ENCODE data around the gene GSAP.
"Not testable (repeated sequence)": the region's sequence is repeated elsewhere in the genome, so short reads cannot be mapped to it uniquely, and the experiment has no call there.

The GSAP gene

DNA sequence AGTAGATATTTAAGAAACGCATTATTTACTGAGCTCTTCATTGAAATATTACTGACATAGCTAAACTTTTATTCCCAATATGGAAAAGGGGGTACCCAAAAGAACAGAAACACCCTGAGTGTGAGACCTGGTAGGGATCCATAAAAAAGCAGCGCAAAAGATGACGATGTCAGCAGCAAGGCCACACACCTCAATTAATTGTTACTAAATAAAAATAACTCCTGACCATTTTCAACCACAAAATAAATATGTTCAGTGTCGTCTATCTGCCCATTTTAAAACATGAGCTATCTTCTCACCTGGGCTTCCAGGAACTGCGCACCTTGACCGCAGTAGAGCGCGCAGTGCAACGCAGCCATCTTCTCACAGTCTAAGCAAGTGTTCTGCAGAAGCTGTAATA lies 61.2 kb downstream of the GSAP start:
- DNase-seq (ENCODE audit: low spot score), result no peak

DNA sequence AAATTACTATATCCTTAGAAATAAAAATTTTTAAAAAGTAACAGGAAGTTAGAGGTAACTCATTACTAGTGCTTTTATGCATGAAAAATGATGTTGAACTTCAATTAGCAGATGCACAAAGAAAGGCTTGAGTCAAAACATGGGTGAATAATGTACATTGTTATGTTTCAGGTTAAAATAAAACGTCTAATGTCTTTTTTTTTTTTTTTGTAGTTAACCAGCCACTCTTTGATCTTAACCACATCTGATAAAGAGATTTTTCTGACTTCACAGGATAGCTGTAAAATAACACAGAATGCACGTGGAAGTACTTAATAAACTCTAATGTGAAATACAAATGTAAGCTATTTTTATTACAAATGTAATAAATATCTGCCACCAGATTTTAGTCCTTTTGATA lies 61.7 kb downstream of the GSAP start:
- no peak for DNase-seq (ENCODE audit: low spot score)

DNA sequence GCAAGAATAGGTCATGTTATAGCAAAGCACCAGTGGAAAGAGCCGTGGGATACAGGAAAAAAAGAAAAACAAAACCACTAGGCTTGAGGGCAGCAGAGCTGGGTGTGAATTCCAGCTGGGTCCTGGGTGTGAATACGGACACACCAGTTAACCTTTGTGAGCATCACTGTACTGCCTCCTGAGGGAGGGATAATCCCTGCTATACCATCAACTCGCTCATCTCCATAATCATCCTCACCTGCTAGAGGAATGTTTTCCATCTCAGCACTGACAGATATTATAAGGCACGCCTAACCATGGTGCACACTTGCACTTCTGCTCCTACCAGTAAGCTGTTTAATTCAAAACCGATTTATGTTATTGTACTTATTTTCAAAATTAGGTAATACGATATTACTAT lies 62.2 kb downstream of the GSAP start:
- DNase-seq (ENCODE audit: low spot score), result no peak

DNA sequence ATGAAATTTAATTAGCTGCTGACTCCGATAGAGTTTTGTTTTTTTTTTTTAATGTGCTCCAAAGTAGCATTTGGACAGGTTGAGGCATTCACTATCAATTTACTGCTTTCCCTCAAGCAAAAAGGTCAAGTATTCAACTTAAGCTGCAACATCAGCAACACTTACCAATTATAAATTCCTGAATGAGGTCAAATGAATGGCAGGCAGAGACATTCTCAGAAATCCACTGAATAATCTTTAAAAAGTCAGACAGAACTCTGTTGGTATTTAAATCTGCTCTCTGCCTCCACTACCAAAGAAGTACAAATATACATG lies 62.8 kb downstream of the GSAP start:
- no peak for DNase-seq (ENCODE audit: low spot score)

DNA sequence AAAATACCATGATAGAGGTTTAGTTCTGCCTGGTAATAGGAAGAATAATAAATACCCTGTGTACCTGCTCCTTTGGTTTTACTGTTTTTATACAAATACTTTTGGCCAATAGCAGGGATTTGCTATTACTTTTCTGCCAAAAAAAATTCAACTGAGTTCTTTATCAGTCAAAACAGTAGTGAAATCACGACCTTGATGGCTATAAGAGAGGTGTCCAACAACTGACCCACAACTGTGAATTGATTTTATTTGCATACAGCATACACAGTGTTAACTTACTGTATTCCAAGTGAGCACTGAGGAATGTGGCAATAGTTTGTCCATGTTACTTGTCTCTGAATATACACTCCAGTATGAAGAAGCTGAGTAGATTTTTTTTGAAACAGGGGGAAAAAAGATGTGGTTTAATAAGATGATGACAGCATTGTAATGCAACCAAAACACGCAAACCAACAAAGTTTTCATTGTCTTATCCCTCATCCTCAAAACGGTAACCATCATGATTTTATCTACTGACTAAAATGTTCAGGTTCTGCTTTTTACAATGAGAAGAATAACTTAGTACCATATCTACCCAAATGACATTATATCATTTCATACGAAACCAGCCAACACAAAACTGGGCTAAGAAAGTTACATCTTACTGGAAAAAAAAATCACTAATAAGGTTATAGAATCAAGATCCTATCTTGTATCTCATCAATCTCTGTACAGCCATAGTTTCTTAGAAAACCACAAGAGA lies 63.3 kb downstream of the GSAP start:
- no peak for DNase-seq (ENCODE audit: low spot score)

DNA sequence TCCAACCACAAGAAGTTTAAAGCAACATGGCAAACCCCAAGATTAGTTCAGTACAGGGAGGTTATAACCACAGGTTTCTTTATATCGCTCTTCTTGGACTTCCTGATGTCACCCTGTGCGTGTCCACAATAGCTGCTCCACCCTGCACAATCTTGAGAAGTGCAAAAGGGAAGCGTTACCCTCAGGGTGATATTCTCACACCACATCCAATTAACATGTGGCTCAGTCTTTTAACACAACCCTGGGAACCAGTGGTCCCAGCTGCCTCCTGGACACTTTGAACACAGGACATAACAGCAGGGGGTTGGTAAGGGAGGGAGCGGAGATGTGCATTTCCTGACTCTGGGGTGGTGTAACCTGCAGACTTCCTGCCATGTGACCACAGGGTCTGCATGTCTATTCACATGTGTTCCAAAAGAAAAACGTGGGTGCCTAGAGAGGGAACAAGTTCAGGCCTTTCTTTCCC lies 64.6 kb downstream of the GSAP start:
- no peak for DNase-seq (ENCODE audit: low spot score)

DNA sequence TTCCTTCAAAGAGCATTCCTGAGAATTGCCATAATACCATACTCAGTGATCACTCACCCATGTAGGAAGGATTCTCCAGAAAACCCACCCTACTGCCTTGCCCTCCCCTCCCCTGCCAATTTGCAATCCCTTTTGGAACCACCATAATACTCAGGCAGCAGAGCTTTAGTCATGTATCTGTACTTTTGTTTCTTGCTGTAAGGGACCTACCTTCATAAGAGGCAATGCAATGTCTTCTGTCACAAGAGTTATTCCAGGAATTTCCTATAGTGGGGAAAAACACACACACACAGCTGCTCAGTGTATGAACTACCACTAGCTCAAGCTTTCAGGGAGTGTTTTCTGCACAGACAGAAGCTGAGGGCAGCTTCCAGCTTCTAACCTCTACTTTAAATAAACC lies 67.0 kb downstream of the GSAP start:
- DNase-seq (ENCODE audit: low spot score), result peak; percentile 59

DNA sequence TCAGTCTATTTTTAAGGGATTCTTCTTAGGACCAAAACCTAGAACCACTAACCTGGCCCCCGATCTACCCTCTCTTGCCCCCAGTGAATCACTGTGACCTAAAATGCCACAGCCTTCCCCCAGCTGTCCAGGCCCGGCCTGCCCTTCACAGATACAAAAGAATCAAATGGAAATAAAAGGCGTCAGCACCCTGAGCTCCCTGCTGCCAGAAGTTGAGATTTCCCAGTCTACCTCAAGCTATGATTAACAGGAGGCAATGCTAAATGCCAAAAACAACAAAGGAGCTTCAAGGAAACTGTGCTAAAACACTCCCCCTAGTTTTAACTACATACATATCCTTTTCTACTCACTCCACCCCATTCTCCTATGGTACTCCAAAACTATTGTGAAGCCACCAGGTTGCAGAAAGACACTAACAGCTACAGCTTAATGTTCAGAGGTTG lies 67.8 kb downstream of the GSAP start:
- peak; percentile 85 for DNase-seq (ENCODE audit: low spot score)

DNA sequence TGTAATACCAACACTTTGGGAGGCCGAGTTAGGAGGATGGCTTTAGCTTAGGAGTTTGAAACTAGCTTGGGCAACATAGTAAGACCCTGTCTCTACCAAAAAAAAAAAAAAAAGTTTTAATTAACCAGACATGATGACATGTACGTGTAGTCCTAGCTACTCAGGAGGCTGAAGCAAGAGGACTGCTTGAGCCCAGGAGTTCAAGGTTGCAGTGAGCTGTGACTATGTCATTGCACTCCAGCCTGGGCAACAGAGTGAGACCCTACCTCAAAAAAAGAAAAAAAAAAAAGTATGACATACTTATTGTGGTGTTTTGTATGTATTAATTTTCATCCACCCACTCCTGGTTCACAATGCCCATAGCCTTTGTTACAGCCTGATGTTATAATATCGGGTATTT lies 69.7 kb downstream of the GSAP start:
- no peak for DNase-seq (ENCODE audit: low spot score)

DNA sequence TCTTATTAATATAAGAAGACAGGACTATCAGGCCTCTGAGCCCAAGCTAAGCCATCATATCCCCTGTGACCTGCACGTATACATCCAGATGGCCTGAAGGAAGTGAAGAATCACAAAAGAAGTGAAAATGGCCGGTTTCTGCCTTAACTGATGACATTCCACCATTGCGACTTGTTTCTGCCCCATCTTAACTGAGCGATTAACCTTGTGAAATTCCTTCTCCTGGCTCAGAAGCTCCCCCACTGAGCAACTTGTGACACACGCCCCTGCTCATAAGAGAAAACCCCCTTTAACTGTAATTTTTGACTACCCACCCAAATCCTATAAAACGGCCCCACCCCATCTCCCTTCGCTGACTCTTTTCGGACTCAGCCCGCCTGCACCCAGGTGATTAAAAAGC lies 70.7 kb downstream of the GSAP start:
- DNase-seq (ENCODE audit: low spot score), result not testable (repeated sequence)

DNA sequence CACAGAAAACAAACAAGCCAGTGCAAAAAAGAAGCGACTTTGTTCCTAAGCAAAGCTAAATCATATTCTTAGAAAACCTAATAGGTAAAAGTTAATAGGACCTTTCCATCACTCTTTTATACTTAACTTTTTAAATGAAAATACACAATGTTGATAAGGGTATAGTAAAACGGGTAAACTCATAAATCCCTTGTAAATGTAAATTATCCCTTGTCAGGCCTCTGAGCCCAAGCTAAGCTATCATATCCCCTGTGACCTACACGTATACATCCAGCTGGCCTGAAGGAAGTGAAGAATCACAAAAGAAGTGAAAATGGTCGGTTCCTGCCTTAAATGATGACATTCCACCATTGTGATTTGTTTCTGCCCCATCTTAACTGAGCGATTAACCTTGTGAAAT lies 76.4 kb downstream of the GSAP start:
- DNase-seq (ENCODE audit: low spot score), result no peak

DNA sequence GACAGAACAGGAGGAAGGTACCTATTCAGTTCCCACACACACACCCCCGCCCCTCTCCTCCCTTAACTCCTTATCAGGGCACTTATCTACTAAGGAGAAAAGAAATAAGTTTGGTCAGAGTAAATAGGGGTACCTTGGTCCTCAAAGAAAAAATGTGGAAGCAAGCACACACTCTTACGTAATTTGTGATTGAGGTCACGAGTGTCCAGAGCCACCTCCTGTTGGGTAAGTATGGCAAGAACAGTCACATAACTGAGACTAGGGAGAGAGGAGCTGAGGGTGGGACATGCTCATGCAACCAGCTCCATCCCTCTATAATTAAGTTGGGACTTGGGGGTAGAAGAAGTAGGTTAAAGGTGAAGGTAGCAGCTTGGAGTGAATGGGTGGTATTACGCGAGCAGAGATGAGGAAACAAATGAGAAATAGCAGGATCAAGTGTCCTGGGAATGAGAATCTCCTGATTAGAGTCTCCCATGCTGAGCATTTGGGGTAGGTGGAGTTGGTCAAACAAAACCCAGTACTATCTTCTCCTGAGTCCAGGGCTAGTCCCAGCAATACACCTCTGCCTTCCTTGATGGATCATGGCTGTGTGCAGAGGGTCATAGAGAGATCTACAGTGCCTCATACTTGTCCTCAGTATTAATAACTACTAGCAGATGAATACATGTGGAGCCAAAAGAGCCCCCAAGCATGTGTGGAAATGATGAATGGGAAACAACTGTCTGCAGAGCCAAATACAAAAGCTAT lies 77.1 kb downstream of the GSAP start:
- DNase-seq (ENCODE audit: low spot score), result no peak

DNA sequence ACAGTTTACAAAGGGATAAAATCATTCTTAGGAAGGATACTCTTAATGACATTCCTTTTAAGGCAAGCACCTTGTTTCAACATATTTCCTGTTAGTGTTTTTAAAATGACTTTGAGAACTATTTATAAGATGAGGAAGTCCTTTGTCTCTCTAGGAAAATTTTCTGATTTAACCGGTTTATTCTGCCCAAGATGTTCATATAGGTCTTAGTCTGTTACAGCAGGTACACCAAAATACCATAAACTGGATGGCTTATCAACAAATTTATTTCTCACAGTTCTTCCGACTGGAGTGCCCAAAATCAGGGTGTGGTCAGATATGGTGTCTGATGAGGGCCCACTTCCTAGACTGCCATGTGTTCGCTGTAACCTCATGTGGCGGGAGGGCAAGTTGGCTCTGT lies 77.9 kb downstream of the GSAP start:
- no peak for DNase-seq (ENCODE audit: low spot score)

DNA sequence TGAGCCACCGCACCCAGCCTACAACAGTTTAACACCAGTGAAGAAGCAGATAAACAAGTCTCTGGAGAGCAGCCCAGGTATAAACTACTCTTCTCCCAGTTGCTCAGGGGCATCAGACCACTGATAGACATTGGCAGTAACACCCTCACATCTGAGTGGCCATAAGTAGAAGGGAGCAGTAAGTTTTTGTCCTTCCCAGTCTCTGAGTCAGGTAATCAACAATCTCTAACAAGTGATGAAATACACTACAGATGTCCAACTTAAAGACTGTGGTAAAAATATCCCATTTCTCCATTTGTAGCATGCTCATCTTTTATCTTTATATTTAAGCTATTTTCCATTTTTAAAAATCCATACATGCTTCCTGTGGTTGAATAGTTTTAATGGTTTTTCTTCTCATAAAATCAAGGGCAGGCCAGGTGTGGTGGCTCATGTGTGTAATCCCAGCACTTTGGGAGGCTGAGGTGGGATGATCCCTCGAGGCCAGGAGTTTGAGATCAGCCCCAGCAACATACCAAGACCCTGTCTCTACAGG lies 78.6 kb downstream of the GSAP start:
- no peak for DNase-seq (ENCODE audit: low spot score)

DNA sequence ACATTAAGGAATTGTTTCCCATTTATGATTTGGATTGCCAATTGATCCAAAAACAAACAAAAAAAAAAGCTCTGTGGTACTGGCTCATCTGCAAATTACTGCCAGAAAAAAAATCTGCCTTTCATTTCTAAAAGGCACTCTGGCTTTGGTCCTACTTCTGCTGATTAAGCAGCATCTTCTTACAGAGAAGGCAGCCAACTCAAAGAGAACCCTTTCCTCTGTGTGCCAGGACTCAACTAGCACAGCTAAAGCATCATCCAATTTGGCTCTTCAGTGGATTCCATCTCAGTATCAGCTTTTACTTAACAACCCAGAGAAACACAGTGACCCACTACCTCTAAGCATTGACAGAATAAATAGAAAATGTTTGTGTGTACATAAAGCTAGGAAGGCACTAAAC lies 80.6 kb downstream of the GSAP start:
- no peak for DNase-seq (ENCODE audit: low spot score)

DNA sequence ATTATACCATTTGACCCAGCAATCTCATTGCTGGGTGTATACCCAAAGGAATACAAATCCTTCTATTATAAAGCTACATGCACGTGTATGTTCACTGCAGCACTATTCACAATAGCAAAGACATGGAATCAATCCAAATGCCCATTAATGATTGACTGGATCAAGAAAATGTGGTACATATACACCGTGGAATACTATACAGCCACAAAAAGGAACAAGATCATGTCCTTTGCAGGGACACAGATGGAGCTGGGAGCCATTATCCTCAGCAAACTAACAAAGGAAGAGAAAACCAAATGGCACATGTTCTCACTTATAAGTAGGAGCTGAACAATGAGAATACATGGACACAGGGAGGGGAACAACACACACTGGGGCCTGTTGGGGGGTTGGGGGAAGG lies 82.1 kb downstream of the GSAP start:
- not testable (repeated sequence) for DNase-seq (ENCODE audit: low spot score)

DNA sequence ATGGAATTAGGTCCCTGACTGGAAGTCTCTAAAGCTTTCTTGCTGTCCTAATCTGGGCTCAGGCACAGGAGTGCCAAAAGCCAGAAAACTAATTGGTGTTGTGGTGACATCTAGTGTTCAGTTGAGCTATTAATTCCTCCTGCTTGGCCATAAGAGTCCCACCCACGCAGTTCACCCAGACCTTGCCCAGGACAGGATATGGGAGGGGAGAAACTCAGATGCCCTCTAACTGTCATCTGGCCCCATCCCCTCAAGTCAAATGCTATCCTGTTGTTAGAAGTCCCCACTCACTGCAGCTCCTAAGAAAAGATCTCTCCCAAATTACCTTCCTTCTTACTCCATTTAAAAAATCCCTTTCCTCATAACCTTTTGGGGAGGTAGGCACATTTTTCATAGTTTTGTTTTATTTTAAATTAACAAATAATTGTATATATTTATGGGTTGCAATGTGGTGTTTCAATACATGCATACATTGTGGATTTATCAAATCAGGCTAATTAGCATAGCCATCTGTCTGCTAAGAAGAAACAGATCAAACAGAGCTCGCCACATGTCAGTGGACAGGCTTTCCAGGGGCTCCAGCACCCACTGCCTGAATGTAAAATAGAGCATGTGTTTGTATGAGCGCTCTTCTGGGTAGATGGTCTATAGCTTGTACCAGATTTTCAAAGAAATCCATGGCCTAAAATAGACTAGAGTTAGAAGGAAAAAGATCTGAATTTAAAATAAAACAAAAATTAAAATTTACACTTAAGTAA lies 84.0 kb downstream of the GSAP start:
- DNase-seq (ENCODE audit: low spot score), result peak; percentile 86

DNA sequence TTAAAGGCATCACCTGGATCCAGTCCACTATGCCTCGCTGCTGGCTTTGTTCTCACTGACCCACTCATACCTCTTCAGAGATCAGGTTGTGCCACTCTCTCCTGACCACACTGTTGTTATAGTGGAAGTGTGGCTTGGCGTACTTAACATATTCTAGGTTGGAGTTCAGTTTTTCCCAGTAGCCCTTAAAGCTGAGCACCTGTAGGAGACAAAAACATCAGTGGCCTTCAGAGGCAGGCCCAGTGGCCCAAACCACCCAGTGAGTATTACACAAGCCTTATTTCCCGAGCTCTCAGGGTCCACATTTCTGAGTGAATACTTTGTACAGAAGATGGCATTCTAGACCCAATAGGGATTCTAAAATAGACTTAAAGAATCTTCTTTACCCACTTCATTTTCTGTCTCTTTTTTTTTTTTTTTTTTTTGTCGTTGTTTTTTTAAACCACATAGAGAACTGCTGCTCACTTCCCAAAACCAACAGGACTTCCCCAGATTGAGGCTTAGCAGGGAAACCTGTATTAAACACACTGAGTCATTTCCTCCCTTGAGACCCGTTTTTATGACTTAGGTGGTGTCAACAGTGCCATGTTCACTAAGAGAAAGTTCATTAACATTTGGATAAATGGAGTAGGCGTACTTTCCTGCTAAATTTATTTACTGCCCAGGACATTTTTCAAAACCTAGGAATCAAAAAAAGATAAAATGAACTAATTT lies 85.8 kb downstream of the GSAP start:
- peak; percentile 60 for DNase-seq (ENCODE audit: low spot score)

DNA sequence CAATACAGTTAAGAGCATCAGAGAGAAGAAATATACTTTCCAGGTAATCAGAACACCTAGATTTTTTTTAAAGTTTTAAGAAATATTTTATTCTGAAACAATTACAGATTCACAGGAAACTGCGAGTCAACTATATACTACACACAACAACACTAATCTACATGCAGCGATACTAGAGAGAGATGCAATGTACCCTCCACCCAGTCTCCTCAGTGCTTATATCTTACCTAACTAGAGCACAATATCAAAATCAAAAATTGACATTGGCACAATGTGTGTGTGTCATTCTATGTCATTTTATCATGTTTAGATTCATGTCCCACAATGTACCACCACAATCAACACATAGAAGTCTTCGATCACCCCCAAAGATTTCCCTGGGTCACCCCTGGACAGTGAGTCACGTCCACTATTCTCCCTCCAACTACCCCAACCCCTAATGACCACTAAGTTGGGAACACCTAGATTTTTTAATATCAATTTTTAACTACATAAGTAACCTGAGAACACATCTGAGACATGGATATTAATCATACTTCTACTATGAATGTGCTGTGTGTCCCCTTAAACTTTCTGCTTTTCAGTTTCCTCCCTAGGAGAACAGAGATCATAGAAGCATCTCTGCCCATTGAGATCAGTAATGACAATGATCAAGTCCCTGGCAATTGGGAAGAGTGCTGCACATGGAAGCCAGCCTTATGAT lies 86.5 kb downstream of the GSAP start:
- no peak for DNase-seq (ENCODE audit: low spot score)

DNA sequence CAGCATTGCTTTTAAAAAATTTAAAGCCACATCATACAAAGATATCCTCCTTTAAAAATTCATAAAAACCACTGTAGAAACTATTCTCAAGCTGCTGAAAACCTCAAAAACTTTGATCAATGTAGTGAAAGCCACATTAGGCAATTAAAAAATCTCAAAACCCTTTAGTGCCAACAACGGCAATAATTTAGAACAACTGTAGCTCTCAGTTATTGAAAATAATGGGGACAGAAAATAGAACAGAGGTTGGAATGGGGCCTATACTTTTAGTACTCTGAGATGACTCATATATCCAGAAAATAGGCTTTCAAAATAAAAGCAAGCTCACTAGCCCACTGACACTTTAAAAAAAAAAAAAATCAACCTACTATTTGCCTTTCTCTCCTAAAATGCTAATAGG lies 87.5 kb downstream of the GSAP start:
- no peak for DNase-seq (ENCODE audit: low spot score)

DNA sequence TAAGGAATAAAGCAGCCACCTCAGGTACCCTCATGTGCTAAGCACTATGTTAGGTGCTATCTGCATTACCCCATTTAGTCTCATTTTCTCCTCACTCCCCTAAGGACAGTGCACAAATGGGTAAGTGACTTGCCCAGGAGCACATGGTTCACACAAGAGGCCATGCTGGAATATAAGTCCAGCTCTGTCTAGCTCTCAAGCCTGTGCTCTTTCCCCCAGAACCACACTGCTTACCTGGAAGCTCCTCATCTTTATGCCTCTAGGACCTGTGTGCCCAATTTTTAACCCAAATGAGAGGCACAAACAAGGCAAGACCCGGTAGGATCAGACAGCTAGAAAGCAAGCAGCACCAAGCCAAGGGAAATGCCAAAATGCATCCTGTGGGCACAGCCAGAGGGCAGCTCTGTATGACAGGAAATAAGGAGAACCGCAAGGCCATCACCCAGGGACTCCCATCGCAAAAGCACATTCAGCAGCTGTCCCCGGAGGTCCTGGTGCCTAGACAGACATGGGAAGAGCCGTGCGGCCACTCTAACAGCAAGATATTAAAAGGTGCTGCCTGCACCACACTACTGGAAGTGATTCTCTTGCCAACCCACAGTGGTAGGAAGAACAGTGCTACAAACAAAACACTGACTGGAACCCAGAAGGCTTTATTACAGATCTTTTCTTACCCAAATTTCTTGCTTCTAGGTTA lies 88.1 kb downstream of the GSAP start:
- no peak for DNase-seq (ENCODE audit: low spot score)
